Panc1 (cell line): ENCODE measurements around the gene SPRY1. TPM values are rescaled to one million over a fixed set of nuclear protein-coding genes. Genes with fewer than 3 reads are reported as not detected.

Source experiments
- ATAC-seq: fragments of 200-7000 bp; cut with Tn5 transposase; 2 replicates; pipeline ENCODE4 v1.9.1; 2020; ENCODE audit warnings: mild to moderate bottlenecking, moderate library complexity
- BruUV-seq: library from RNA; stranded (reverse); fragments of 400-500 nt; replicated peaks from 2 replicates; lab custom pipeline; 2021; lab: Mats Ljungman, UMichigan
- CTCF ChIA-PET: fragments of 300-600 bp; sonication (Branson Sonifier 250); formaldehyde crosslinking; loops from one replicate; lab custom pipeline; 2022; ENCODE audit warnings: antibody characterized with exemption; lab: Charles Lee
- POLR2A ChIA-PET: fragments of 300-600 bp; sonication (Branson Sonifier 250); formaldehyde crosslinking; loops from one replicate; lab custom pipeline; 2022; ENCODE audit warnings: antibody characterized with exemption; lab: Charles Lee
- DNase-seq: peaks from one replicate; pipeline ENCODE4 v3.0.0-alpha.2; 2010; ENCODE audit warnings: low read depth, low spot score
- H3K27ac ChIP-seq: 2 replicates; pipeline ENCODE4 v1.5.1; 2011; ENCODE audit warnings: mild to moderate bottlenecking, low read length, inconsistent platforms
- H3K27me3 ChIP-seq: fragments of 200-500 bp; sonication (Bioruptor generic); 2 replicates; pipeline ENCODE4 v1.6.0; 2014; ENCODE audit warnings: low read length, inconsistent platforms; ENCODE audit not compliant: control insufficient read depth, insufficient read depth
- H3K36me3 ChIP-seq: fragments of 200-500 bp; sonication (Bioruptor generic); 2 replicates; pipeline ENCODE4 v1.5.1; 2014; ENCODE audit warnings: inconsistent platforms, mild to moderate bottlenecking, low read length, moderate library complexity; ENCODE audit not compliant: control insufficient read depth, insufficient read depth
- H3K4me1 ChIP-seq: 2 replicates; pipeline ENCODE4 v1.5.1; 2011; ENCODE audit warnings: inconsistent platforms, mild to moderate bottlenecking, low read length, moderate library complexity; ENCODE audit not compliant: control insufficient read depth, insufficient read depth
- H3K4me3 ChIP-seq, 2 experiments: 2 replicates each; pipeline ENCODE4 v1.5.1; 2011 to 2012; ENCODE audit warnings: low read depth in 2 of 2, low read length in 2 of 2, mild to moderate bottlenecking in 2 of 2, inconsistent platforms in 1 of 2, moderate library complexity in 1 of 2
- H3K9me3 ChIP-seq: fragments of 200-500 bp; sonication (Bioruptor generic); 2 replicates; pipeline ENCODE4 v1.5.1; 2014; ENCODE audit warnings: low read depth, mild to moderate bottlenecking, inconsistent platforms, low read length, moderate library complexity; ENCODE audit not compliant: control insufficient read depth, insufficient read depth
- POLR2AphosphoS5 ChIP-seq: IDR thresholded peaks from 2 replicates; pipeline ENCODE4 v1.6.1; 2012; ENCODE audit warnings: mild to moderate bottlenecking, low read depth, low read length, moderate library complexity
- SIN3A ChIP-seq: IDR thresholded peaks from 2 replicates; pipeline ENCODE4 v1.6.1; 2012; ENCODE audit warnings: low read depth, mild to moderate bottlenecking, low read length, moderate library complexity, borderline replicate concordance; ENCODE audit not compliant: insufficient read depth
- TCF7L2 ChIP-seq: IDR thresholded peaks from 2 replicates; pipeline ENCODE4 v1.6.1; 2011; ENCODE audit warnings: mild to moderate bottlenecking, low read depth, low read length, inconsistent platforms
- in situ Hi-C: cut with HindIII; loops from 2 replicates; pipeline ENCODE4 v1.10.0; 2016; ENCODE audit warnings: low sequenced_read_pairs, low pct_unique_long_range_greater_than_20kb
- intact Hi-C: fragments of 100-400 bp; cut with micrococcal nuclease; formaldehyde crosslinking; loops from one replicate; pipeline ENCODE4 v1.10.0; 2022; ENCODE audit not compliant: unreplicated experiment
- total RNA-seq: library from RNA; stranded (reverse); gene quantifications from one replicate; pipeline ENCODE4 v1.2.1, GENCODE V29; 2021; ENCODE audit not compliant: unreplicated experiment
- TF ChIP-seq, protein P1 (sequence below): fragments of 450-650 bp; IDR thresholded peaks from 2 replicates; pipeline ENCODE4 v1.5.1; 2017; ENCODE audit warnings: mild to moderate bottlenecking
- TF ChIP-seq, protein P2 (sequence below), 2 experiments: IDR thresholded peaks; 2 replicates each; pipeline ENCODE4 v1.6.1; 2011 to 2012; ENCODE audit warnings: low read depth in 2 of 2, control low read depth in 1 of 2, low read length in 1 of 2, mild to moderate bottlenecking in 1 of 2, moderate library complexity in 1 of 2; ENCODE audit not compliant: insufficient read depth in 1 of 2

Gene SPRY1
- total RNA-seq, 1 experiment from 2014 or later = 77.8 TPM

DNA sequence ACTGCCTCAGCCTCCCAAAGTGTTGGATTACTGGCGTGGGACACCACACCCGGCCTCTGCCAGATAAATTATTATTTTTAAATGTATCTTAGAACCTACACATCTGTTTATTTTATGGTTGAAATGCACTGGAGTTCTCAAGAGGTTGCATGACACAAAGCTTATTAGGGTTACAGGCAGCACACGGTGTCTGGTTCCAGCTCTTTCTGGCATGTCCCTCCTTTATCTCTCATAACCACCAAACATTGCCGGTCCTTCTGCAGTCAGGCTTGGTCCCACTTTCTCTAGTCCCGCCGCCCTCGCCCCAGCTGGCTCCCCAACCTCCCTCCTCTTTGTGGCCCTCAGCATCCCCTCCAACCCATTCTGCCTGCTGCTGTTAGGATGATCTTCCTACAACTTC is 39.7 kb upstream of the SPRY1 start:
- Histone ChIP-seq H3K27ac (no peak overlapping the region), H3K4me3 (no peak overlapping the region), H3K9me3 (no peaks in the 10 kb centered on the region), H3K36me3 (no peaks in the 10 kb centered on the region), H3K27me3 (no peaks in the 10 kb centered on the region), H3K4me1 (no peaks in the 10 kb centered on the region)
- DNase-seq (no peak), ATAC-seq (no peak)
- ChIA-PET CTCF (no interaction called here), POLR2A (interaction anchor here (0.6 kb wide), 1 partner anchor 152 kb away, joined by 4 read pairs; no protein-coding TSS in a partner anchor)
- intact Hi-C loops = no loop called here
- BruUV-seq = no TSS peak
- TF ChIP-seq SIN3A = no peak
- in situ Hi-C loops = no loop called here

DNA sequence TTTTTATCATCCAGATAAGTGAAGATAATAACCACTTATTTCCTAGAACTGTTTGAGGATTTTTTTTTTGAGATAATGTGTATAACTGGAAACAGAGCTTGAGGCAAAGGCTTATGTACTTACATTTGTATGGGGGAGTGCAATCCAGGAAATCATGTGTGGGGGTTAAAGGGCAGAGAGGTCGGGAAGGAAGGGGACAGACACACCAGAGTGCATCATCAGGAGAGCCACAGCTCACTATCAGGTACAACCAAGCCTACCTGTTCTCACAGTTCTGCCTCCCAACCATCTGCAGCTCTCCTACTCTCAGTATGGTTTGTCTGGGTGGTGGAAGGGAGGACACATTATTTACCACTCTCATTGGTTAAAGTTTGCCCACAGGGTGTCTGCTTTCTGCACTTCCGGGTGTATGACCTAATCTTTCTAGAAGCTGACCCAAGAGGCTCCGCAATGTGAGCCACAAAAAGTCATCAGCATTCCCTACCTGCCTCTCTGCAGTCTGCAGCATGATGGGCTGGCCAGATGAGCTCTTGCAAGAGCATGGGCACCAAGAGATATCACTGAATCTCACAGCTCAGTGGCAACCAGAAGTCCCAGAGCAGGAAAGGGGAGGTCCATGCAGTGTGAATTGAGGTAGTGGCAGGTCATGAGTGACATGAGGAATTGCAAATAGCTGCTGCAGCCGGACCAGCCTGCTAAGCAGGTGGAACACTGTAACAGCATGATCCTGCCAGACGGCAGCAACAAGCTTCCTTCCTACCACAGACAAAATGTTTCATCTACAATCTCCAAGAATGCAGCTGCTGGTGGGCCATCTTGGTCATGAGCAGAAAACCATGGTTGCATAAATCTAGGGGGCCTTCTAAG is 36.9 kb upstream of the SPRY1 start:
- Histone ChIP-seq H3K4me3 (no peak overlapping the region), H3K27me3 (no peaks in the 10 kb centered on the region), H3K9me3 (no peaks in the 10 kb centered on the region), H3K36me3 (no peaks in the 10 kb centered on the region), H3K4me1 (no peaks in the 10 kb centered on the region), H3K27ac (no peak overlapping the region)
- BruUV-seq = no TSS peak
- intact Hi-C loops = no loop called here
- POLR2A ChIA-PET = no interaction called here
- TF ChIP-seq, protein P1, sequence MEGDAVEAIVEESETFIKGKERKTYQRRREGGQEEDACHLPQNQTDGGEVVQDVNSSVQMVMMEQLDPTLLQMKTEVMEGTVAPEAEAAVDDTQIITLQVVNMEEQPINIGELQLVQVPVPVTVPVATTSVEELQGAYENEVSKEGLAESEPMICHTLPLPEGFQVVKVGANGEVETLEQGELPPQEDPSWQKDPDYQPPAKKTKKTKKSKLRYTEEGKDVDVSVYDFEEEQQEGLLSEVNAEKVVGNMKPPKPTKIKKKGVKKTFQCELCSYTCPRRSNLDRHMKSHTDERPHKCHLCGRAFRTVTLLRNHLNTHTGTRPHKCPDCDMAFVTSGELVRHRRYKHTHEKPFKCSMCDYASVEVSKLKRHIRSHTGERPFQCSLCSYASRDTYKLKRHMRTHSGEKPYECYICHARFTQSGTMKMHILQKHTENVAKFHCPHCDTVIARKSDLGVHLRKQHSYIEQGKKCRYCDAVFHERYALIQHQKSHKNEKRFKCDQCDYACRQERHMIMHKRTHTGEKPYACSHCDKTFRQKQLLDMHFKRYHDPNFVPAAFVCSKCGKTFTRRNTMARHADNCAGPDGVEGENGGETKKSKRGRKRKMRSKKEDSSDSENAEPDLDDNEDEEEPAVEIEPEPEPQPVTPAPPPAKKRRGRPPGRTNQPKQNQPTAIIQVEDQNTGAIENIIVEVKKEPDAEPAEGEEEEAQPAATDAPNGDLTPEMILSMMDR = no peak
- TF ChIP-seq, protein P2, sequence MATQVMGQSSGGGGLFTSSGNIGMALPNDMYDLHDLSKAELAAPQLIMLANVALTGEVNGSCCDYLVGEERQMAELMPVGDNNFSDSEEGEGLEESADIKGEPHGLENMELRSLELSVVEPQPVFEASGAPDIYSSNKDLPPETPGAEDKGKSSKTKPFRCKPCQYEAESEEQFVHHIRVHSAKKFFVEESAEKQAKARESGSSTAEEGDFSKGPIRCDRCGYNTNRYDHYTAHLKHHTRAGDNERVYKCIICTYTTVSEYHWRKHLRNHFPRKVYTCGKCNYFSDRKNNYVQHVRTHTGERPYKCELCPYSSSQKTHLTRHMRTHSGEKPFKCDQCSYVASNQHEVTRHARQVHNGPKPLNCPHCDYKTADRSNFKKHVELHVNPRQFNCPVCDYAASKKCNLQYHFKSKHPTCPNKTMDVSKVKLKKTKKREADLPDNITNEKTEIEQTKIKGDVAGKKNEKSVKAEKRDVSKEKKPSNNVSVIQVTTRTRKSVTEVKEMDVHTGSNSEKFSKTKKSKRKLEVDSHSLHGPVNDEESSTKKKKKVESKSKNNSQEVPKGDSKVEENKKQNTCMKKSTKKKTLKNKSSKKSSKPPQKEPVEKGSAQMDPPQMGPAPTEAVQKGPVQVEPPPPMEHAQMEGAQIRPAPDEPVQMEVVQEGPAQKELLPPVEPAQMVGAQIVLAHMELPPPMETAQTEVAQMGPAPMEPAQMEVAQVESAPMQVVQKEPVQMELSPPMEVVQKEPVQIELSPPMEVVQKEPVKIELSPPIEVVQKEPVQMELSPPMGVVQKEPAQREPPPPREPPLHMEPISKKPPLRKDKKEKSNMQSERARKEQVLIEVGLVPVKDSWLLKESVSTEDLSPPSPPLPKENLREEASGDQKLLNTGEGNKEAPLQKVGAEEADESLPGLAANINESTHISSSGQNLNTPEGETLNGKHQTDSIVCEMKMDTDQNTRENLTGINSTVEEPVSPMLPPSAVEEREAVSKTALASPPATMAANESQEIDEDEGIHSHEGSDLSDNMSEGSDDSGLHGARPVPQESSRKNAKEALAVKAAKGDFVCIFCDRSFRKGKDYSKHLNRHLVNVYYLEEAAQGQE (IDR thresholded peaks at IDR 0.05; ENCODE audit: insufficient read depth in 1 of 2, low read depth in 2 of 2, low read length in 1 of 2) = no peak
- no peak for TF ChIP-seq SIN3A
- TF ChIP-seq TCF7L2 = no peak
- TF ChIP-seq POLR2AphosphoS5 = no peak
- CTCF ChIA-PET = no interaction called here
- DNase-seq = no peak
- in situ Hi-C loops = no loop called here
- ATAC-seq = no peak
